ENCODE measurements around the gene SIDT2.
"Not testable (repeated sequence)": the region's sequence is repeated elsewhere in the genome, so short reads cannot be mapped to it uniquely, and the experiment has no call there.

Gene SIDT2
- total RNA-seq, result 47.2 to 53.7 reads per million in 2 donors

DNA sequence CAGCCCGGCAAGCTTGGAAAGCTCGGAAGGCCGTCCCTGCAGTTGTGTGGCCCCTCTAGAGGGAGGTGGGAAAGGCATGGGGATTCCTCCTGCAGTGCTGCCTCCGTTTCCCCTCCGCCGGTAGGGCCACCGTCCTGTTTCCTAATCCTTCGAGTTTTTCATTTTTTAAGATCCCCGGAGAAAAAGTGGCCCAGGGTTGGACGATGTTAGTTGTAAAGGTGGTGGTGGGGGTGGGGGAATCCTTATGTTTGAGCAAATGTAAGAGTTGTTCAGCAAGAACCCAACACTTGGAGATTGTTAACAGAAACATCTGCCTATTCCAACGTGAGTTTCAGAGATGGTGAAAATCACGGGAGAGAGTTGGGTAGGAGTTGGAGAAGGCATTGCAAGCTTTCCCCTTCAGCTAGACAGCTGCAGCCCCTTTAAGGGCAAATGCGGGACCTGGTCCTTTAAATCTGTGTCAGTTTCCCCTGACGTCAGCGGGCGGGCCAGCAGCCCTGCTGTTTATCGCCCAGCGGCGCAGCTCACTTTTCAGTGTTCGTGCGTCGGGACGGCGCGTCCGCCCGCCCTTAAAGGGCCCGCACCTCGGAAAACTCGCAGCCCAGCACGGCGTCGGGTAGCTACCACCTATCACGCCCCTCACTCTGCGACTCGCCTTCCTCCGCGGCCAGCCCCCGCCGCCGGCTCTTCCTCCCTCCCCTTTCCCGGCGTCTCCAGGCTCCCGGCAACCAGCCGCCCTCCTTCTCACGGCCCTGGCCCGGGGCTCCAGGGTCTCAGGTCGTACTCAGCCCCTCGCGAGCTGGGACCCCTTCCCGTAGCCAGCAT lies at the start of gene SIDT2:
TSS of gene SIDT2 (plus strand) at position 534 of the 825 bp plus-strand sequence. CDS start 521 bp downstream, outside the sequence.
- DNase-seq, result peak; percentile 77

GRCh38 chr11:117130396-117130795 lies 48.1 kb upstream of the SIDT2 start:
- DNase-seq, result not testable (repeated sequence)

DNA sequence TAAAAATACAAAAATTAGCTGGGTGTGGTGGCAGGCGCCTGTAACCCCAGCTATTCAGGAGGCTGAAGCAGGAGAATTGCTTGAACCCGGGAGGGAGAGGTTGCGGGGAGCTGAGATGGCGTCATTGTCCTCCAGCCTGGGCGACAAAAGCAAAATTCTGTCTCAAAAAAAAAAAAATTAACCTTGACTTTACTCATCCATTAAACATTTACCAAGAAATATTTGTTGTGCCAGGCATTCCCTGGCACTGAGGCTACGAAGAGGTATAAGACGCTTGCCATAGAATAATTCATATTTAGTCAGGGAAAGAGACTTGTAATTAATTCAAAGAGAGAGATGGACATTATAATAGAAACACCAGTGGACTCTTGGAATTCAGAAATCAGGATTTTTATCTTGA lies 47.7 kb upstream of the SIDT2 start:
- no peak for DNase-seq

GRCh38 chr11:117134431-117134830 lies 44.1 kb upstream of the SIDT2 start:
- no peak for DNase-seq

DNA sequence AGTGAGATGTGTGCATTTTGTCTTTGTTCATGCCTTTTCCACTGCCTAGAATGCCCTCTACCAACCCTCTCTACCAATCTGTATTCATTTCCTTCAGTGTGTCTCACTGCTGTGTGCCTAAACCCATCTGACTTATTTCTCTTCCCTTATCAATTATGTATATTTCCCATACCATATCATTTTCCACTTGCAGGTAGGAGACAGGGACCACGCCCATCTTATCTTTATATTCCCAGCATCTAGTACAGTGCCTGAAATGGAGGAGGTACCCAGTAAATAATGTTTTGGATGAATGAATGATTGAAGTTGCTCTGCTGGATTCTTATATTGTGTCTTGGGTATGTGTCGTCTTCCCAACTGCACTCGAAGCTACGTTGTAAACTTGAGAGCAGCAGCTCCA lies 43.6 kb upstream of the SIDT2 start:
- not testable (repeated sequence) for DNase-seq

DNA sequence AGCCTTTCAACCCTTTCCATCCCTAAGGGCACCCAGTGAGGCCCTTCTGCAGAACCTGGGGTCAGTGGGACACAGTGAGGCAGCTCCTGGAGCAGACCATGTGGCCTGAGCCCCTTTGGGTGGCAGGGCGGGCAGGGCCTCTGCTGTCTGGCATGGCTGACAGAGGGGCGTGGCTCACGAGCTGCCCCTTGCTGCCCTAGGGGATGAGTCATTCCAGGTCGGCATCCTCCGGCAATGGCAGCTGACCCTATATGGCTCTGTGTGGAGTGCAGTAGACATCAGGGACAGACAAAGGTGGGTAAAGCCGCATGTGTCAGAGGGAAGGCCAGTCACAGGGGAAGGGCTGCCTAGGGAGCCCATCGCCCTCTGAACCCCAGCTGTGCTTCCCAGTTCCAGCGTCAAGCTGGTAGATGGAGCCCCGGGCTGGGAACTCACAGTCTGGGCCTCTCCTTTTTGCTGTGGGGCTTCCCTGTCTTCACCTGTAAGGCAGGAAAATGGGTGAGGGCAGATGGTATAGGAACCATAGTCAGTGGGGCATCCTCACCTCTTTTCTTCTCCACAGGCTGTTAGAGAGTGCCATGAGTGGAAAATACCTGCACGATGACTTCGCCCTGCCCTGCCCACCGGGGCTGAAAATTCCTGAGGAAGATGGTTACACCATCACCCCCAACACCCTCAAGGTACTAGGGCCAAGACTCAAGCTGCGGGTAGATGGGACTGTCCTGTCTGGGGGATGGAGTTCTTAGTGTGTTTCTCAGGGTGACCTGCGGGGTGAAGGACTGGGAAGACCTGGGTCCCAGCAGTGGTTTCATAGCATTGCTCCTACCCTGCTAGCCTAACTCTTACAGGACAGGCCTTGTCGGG lies 41.1 kb upstream of the SIDT2 start:
- not testable (repeated sequence) for DNase-seq

DNA sequence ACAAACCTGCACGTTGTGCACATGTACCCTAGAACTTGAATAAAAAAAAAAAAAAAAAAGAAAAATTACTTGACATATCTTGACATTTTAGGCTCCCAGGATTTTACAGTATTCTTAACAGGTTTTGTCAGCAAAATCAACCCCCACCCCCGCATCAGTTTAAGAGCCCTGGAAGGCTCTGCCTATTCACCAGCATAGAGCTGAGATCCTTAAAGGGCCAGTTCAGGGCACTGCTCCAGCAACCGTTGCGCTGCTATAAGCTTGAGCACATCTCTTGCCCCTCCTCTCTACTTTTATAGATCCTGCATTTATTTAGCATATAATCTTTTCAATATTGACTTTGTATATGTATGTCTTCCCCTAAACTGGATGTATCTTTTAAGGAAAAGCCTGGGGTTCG lies 35.2 kb upstream of the SIDT2 start:
- no peak for DNase-seq

- DNase-seq, result peak; percentile 69
These were observed 34.6 kb upstream of the SIDT2 start, which contains the start of gene PAFAH1B2 for GRCh38 chr11:117143871-117144476. Gene PAFAH1B2, plus strand, starts transcription at chr11:117144287. Its CDS starts 8,161 bp downstream, at chr11:117152448.

DNA sequence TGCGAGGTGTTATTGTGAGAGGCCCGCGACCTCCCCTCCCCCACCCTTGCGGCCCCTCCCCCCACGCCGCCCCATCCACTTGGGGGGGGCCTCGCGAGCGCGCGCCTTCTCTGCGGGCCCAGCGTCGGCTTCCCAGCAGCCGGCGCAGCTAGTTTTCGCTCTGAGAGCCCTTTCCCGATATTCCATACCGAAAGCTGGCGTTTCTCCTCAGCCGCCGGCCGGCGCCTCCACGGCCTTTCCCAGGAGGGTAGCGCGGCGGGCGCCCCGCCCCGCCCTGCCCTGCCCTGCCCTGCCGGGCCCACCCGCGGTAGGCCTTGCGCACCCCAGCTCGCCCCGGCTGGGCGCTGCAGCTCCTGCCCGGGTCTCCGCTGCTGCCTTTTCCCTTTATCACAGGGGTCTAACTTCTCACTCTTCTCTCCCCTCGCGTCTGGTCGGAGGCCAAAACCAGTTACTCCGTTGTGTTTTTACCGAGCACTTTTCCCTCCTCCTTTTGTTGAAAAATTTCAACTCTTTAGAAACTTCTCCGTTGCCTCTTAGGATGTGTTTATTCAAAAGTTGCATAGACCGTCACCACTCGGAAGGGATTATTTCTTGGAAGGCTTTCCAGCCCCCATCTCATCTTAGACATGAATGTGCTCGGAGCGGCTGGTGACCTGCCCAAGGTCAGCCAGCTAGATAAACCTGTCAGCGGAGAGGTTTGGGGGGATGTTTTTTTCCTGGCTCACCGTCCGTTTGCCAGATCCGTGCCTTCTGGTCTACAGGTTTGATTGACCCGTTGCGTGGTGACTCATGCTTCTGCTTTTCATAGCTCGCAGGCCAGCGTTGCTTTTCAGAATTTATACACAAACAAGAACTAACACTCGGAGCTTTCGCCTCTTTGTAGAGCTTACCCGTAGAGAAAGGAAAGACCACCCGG lies 33.8 kb upstream of the SIDT2 start:
- peak; percentile 41 for DNase-seq

DNA sequence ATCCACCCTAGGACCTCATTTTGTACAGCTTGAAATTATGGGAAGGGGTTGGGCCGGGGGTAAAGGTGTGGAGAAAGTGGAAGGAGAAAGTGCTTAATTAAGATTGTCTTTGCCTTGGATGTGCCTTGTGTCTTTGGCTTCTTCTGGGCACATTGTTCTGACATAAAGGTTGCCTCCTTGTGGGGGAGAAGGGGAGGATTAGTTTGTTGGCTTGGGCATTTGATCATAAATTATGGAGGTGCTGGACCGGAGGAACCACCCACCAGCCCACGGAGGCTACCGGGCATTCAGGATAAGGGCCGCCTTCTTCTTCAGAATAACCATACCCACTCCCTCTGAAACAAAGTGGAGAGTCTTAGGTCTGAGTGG lies 33.2 kb upstream of the SIDT2 start:
- no peak for DNase-seq

DNA sequence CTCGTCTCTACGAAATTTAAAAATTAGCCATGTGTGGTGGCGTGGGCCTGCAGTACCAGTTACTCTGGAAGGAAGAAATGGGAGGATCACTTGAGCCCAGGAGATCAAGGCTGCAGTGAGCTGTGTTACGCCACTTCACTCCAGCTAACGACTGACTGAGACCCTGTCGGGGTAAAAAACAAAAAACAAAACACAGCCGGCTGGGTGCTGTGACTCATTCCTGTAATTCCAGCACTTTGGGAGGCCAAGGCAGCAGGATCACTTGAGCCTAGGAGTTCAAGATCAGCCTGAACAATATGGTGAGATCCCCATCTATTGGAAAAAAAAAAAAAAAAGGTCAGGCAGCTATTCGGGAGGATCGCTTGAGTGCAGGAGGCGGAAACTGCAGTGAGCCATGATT lies 32.0 kb upstream of the SIDT2 start:
- no peak for DNase-seq

DNA sequence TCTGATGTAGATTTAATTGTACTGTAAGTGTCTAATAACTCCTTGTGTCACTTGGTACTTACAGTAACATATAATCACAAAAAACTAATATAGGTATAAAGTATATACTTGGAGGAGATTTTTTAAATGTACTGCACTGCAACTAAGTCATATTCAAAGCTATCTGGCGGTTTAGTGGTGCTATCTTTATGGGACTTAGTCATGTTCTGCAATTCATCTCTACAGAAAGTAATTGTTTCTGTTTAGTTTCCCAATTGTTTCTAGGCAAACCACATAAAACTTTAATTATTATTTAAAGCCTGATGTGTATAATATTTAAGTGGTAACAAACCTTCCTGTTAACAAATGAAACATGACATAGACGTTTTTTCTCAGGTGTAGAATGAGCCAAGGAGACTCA lies 26.5 kb upstream of the SIDT2 start:
- DNase-seq, result no peak

DNA sequence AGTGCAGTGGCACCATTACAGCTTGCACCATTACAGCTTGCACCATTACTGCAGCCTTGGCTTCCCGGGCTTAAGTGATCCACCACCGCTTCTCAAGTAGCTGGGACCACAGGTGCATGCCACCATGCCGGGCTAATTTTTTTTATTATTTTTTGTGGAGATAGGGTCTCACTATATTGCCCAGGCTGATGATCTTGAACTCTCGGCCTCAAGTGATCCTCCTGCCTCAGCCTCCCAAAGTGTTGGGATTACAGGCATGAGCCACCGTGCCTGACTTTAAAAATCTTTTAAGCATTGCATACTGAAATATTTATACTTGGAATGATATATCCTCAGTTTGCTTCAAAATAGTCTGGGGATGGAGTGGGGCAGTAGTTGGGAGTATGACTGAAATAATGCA lies 24.1 kb upstream of the SIDT2 start:
- DNase-seq, result no peak

DNA sequence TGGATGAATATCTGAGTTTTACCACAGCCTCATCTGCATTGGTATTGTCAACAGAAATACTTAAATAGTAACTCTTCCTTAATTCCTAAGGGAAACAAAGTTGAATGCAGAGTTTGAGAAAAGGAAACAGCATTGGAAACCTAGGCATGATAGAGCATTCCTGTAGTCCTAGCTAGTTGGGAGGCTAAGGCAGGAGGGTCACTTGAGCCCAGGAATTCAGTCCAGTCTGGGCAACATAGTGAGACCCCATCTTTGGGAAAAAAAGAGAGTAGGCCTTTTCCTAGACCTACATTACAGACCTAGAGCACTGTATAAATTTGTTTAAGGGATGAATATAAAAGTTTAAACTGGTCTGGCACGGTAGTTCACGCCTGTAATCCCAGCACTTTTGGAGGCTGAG lies 21.0 kb upstream of the SIDT2 start:
- DNase-seq, result no peak

DNA sequence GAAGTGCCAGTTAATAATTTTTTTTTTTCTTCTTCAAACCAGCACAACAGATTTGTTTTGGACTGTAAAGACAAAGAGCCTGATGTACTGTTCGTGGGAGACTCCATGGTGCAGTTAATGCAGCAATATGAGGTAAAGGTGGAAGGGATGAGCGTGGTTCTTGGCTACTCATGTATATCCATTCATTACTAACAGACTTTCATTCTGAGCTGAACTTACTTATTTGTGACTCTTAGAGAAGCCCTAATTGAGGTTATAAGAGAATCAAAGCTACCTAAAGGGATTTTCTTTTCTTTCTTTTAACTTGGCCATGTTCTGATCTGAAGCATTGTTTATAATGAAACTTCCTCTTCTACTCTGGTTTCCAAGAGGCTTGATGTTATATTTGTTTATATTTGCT lies 18.7 kb upstream of the SIDT2 start:
- DNase-seq, result no peak

DNA sequence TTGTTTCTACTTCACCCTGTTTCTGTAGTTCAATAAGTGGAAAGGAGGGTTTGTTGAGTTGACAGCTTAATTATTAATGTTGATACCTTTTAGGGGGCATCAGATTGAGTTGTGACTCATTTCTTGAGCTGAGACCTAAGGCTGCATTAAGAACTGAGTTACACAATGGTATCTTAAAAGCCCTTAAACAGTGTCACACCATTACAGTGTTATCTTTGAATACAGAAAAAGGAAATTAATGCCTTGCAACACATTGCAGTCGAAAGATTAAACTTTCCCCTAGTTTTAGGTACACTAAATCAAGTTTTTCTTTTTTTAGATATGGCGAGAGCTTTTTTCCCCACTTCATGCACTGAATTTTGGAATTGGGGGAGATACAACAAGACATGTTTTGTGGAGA lies 17.7 kb upstream of the SIDT2 start:
- DNase-seq, result no peak

DNA sequence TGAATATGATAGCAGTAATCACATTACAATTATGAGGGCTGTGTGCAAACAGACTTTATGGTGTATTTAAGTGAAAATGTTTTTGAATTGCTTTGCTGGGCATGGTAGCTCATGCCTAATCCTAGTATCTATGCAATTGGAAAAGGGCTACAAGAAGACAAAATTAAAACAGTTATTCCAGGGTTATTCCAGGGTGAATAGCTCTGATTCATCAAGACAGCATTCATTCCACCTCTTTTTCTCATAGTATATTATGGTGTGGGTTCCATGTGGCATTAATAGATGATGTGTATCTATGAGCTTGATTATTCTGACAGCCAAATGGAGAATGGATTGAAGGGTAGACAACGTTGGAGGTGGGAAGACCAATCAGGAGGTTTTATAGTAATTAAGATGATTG lies 12.1 kb upstream of the SIDT2 start:
- no peak for DNase-seq

DNA sequence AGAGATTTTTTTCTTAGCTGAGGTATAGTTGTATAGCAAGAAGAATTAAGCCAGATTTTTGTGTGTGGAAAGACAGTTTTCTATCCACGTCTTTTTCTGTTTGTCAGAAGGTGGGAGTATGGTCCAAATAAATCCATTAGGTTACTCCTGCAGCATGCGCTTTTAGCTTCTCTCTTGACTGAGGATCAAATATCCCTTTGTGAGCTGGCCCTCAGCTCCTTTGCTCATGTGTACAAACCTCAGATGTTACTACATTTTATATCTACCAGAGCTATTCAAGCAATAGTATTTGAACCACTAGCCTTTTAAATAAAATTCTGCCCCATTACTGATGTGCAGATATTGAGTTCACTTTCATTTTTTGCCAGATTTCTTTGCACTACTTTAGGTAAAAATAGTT lies 8.8 kb upstream of the SIDT2 start:
- no peak for DNase-seq

DNA sequence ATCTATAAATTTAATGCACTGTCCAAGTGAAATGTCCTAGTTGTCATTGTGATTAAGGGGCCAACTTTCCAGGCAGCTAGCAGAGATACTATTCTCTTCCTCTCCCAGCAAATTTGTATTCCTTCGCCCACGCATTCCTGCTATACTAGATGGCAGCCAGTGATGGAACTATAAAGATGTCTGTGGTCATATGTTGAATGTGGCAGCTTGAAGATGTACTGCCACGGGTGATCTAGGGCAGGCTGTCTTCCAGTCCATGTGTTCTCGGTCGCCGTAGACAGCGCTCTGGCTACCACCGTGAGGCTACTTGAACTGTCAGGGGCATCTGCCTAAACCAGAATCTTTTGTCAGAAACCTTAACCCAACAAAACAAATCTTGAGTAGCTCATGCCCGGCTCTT lies 8.3 kb upstream of the SIDT2 start:
- no peak for DNase-seq

DNA sequence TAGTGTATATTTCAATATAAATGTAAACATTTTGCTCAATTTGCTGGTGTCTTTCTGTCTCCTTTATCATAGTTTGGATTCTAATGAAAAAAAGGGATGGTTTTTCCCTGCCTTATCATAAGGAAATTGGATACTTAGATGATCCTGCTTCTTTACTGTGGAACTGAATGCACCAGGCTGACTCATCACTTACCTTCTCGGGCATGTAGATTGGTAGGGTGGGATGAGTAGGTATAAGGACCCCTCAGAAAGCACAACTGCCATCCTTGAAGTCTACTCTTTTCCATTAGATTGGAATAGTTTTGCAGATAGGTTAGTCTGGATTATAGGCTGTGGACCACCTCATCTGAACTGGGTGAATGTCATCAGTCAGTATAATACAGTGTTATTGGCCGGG lies 7.5 kb upstream of the SIDT2 start:
- no peak for DNase-seq

- no peak for DNase-seq
These were observed 7.0 kb upstream of the SIDT2 start for GRCh38 chr11:117171404-117172061.
